Neural progenitor cell (in vitro differentiated cells): ENCODE results near the gene ZNF689.

Source experiments
- CTCF ChIP-seq: fragments of 200-600 bp; sonication (generic); IDR thresholded peaks from 2 replicates; pipeline ENCODE4 v1.5.1; 2017; ENCODE audit warnings: antibody characterized with exemption, mild to moderate bottlenecking
- EZH2 ChIP-seq: fragments of 200-600 bp; sonication (generic); IDR thresholded peaks from 2 replicates; pipeline ENCODE4 v1.6.1; 2017; ENCODE audit warnings: antibody characterized with exemption, mild to moderate bottlenecking, moderate library complexity
- EZH2phosphoT487 ChIP-seq: fragments of 200-600 bp; sonication (generic); IDR thresholded peaks from 2 replicates; pipeline ENCODE4 v1.6.1; 2017; ENCODE audit warnings: antibody characterized with exemption

GRCh38 chr16:30567160-30567990 is 42.8 kb downstream of the ZNF689 start:
- TF ChIP-seq CTCF (no peak), EZH2 (no peak), EZH2phosphoT487 (no peak)
